GM23338 (cell line): ENCODE results near the gene PPP2R5A.

Experiments used
- CTCF ChIP-seq, 2 experiments: fragments of 200-600 bp in 1 of 2; sonication (generic) in 1 of 2; conservative IDR thresholded peaks; 2 replicates each; pipeline versions ENCODE4 v1.5.1 to v1.6.1; 2016 to 2017; ENCODE audit warnings: antibody characterized with exemption in 2 of 2, low read depth in 2 of 2, mild to moderate bottlenecking in 2 of 2, moderate library complexity in 1 of 2
- POLR2AphosphoS5 ChIP-seq: IDR thresholded peaks from 2 replicates; pipeline ENCODE4 v1.6.1; 2016; ENCODE audit warnings: antibody characterized with exemption, low read depth

- TF ChIP-seq CTCF (conservative IDR thresholded peaks at IDR 0.05; ENCODE audit: low read depth in 2 of 2) (peak; percentile 69 to 82), POLR2AphosphoS5 (no peak)
Observed at GRCh38 chr1:212315907-212316306, 30.7 kb downstream of the PPP2R5A start.
